Ascending aorta (tissue), 2 donors: ENCODE results near the gene PHOSPHO2. TPM values are rescaled to one million over a fixed set of nuclear protein-coding genes. Genes with fewer than 3 reads are reported as not detected.
A peak's percentile ranks its signal among the peaks of the same experiment; 100 is the strongest.

Source experiments
- DNase-seq, 2 donors: peaks; one replicate each; pipeline ENCODE4 v3.0.0-alpha.2; 2019; ENCODE audit warnings: low spot score in 2 of 2
- H3K27ac ChIP-seq, 2 donors: fragments of 200-600 bp; sonication (generic); one replicate each; pipeline ENCODE4 v1.5.1; 2016 to 2017; ENCODE audit warnings: mild to moderate bottlenecking in 1 of 2
- H3K27me3 ChIP-seq: fragments of 200-600 bp; sonication (generic); one replicate; pipeline ENCODE4 v1.5.1; 2017
- H3K36me3 ChIP-seq, 2 donors: fragments of 200-600 bp; sonication (generic); one replicate each; pipeline ENCODE4 v1.5.1; 2016
- H3K4me1 ChIP-seq, 2 donors: fragments of 200-600 bp; sonication (generic); one replicate each; pipeline ENCODE4 v1.5.1; 2016 to 2017; ENCODE audit warnings: mild to moderate bottlenecking in 1 of 2
- H3K4me3 ChIP-seq, 2 donors: fragments of 200-600 bp; sonication (generic); one replicate each; pipeline ENCODE4 v1.5.1; 2016 to 2017; ENCODE audit warnings: mild to moderate bottlenecking in 1 of 2
- H3K9me3 ChIP-seq, 2 donors: fragments of 200-600 bp; sonication (generic); one replicate each; pipeline ENCODE4 v1.5.1; 2016
- intact Hi-C: fragments of 100-400 bp; cut with DNase I; formaldehyde crosslinking; loops from one replicate; pipeline ENCODE4 v1.15.1; 2023
- total RNA-seq: library from RNA; depleted of rRNA; stranded (reverse); fragments of >200 nt; gene quantifications from one replicate; pipeline ENCODE4 v1.1.0, GENCODE V29; 2016
- TF ChIP-seq, protein P1 (sequence below), 3 experiments: fragments of 200-600 bp in 2 of 3; fragments of 450-650 bp in 1 of 3; sonication (generic) in 2 of 3; IDR thresholded peaks; one replicate each; pipeline ENCODE4 v1.5.1; 2016 to 2019; ENCODE audit warnings: antibody characterized with exemption in 3 of 3, mild to moderate bottlenecking in 1 of 3, moderate library complexity in 1 of 3

PHOSPHO2 gene, protein sequence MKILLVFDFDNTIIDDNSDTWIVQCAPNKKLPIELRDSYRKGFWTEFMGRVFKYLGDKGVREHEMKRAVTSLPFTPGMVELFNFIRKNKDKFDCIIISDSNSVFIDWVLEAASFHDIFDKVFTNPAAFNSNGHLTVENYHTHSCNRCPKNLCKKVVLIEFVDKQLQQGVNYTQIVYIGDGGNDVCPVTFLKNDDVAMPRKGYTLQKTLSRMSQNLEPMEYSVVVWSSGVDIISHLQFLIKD
- not detected for total RNA-seq

DNA sequence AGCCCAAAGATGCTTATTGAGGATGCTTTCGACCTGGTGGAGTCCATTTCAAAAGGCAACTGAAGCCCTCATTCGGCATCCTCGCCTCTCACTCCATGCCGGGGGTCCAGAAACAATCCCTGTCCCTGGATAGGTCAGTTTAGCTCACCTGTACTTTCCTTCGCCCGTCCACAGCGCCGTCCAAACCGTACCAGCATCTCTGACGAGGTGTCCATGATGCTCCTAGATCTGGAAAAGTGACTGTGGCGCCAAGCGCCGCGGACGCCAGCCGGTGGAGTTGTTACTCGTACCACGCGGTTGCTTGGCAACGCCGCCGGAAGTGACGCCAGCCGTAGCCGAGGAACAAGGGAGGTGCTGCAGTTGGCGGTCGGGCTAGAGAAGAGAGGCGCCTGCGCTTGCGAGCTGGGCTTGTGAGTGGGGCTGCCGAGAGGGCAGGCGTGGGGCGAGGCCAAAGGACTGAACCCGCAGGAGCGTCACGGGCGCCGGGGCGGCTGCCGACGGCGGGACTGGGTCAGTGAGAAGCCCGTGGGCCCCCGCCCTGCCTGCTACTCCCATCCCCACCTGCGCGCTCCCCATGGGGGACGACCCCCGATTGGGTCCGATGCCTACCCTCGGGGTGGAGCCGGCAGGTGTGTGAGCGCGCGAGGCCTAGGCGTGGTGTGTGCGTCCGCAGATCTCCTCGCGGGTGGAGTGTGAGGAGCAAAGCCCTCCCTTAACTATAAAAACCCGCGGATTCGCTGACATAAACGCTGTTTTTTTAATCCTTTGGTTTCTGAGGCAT, at the start of gene PHOSPHO2, which contains the start of gene CFAP210:
TSS of gene PHOSPHO2 (plus strand) at position 357 of the 781 bp plus-strand sequence. CDS start 6,503 bp downstream, outside the sequence.
TSS of gene CFAP210 (minus strand) at position 293 of the 781 bp plus-strand sequence. CDS start at position 215, 78 bp downstream.
- DNase-seq = peak; percentile 99 to 100
- peak within 1 kb of the TSS; percentile 86 to 99 for H3K4me3 ChIP-seq
- H3K4me1 ChIP-seq = peaks cover 0 to 4% of the 10 kb centered on the region in 2 donors
- H3K27me3 ChIP-seq = no peaks in the 10 kb centered on the region
- TF ChIP-seq, protein P1, sequence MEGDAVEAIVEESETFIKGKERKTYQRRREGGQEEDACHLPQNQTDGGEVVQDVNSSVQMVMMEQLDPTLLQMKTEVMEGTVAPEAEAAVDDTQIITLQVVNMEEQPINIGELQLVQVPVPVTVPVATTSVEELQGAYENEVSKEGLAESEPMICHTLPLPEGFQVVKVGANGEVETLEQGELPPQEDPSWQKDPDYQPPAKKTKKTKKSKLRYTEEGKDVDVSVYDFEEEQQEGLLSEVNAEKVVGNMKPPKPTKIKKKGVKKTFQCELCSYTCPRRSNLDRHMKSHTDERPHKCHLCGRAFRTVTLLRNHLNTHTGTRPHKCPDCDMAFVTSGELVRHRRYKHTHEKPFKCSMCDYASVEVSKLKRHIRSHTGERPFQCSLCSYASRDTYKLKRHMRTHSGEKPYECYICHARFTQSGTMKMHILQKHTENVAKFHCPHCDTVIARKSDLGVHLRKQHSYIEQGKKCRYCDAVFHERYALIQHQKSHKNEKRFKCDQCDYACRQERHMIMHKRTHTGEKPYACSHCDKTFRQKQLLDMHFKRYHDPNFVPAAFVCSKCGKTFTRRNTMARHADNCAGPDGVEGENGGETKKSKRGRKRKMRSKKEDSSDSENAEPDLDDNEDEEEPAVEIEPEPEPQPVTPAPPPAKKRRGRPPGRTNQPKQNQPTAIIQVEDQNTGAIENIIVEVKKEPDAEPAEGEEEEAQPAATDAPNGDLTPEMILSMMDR (IDR thresholded peaks at IDR 0.05) = no peak
- intact Hi-C loops = loop anchor here (1.0 to 2.0 kb wide), 4 partner anchors 40 to 132 kb away; partner anchors contain the start of genes PPIG, SSB and UBR3
- peak within 1 kb of the TSS; percentile 80 to 84 for H3K27ac ChIP-seq
- H3K9me3 ChIP-seq = no peaks in the 10 kb centered on the region
- H3K36me3 ChIP-seq = no peaks in the 10 kb centered on the region

DNA sequence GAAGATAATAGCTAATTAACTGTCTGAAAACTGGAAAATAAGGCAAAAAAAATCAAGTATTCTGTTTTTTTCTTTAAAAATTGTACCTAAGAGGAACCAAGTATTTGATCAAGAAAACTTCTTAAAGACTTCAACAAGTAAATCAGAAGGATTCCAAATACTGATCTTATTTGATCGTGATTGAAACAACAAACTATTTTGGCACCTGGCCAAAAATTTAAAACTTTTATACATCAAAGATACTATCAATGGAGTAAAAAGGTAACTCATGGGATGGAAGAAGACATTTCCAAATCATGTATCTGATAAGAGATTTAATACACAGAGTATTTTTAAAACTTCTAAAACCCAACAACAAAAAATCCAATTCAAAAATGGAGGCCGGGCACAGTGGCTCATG, 46.8 kb upstream of the PHOSPHO2 start:
- no peak overlapping the region for H3K4me3 ChIP-seq
- H3K4me1 ChIP-seq = no peaks in the 10 kb centered on the region
- H3K9me3 ChIP-seq = no peaks in the 10 kb centered on the region
- H3K27ac ChIP-seq = no peak overlapping the region
- intact Hi-C loops = no loop called here
- TF ChIP-seq, protein P1 (IDR thresholded peaks at IDR 0.05) = no peak
- no peaks in the 10 kb centered on the region for H3K27me3 ChIP-seq
- no peaks in the 10 kb centered on the region for H3K36me3 ChIP-seq
- no peak for DNase-seq

DNA sequence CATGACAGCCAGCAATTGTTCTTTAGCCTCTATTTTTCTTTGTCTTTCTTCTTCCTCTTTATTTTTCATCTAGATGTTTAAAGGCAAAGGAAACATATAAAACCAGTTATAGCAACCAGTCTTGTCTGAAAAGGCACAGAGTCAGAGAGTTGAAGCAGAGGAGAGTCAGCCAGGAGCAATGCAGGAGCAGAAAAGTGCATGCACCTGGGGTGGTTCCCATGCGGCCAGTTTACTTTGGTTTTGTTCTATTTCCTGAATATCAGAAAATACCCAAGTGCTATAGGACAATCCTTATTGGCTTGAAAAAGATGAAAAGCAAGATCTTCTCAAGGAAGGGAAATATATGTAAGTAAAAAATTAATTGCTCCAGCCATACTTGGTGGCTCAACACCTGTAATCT, 45.0 kb upstream of the PHOSPHO2 start:
- intact Hi-C loops = no loop called here
- DNase-seq = no peak
- no peaks in the 10 kb centered on the region for H3K9me3 ChIP-seq
- H3K4me1 ChIP-seq = no peaks in the 10 kb centered on the region
- no peaks in the 10 kb centered on the region for H3K27me3 ChIP-seq
- H3K36me3 ChIP-seq = no peaks in the 10 kb centered on the region
- TF ChIP-seq, protein P1 (IDR thresholded peaks at IDR 0.05) = no peak
- no peak overlapping the region for H3K4me3 ChIP-seq
- no peak overlapping the region for H3K27ac ChIP-seq

DNA sequence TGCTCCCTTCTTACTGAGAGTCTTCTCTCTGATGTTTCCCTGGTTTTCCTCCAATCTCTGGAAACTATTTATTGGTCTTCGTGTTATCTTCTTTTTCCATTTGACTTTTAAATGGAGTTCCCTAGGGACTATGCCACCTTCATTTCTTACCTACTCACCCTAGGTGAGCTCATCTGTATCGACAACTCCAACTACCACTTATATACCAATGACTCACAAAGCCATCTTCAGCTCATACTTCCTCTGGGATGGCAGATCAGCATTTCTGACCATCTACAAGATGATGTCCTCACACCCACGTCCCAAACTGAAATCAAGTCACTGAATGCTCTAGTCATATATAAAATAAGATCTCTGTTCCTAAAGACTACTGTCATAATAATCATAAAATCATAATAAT, 40.6 kb upstream of the PHOSPHO2 start:
- Histone ChIP-seq H3K4me3 (no peak overlapping the region), H3K27ac (no peak overlapping the region), H3K27me3 (no peaks in the 10 kb centered on the region), H3K4me1 (no peaks in the 10 kb centered on the region), H3K36me3 (no peaks in the 10 kb centered on the region), H3K9me3 (no peaks in the 10 kb centered on the region)
- no peak for DNase-seq
- TF ChIP-seq, protein P1 (IDR thresholded peaks at IDR 0.05) = no peak
- intact Hi-C loops = no loop called here

DNA sequence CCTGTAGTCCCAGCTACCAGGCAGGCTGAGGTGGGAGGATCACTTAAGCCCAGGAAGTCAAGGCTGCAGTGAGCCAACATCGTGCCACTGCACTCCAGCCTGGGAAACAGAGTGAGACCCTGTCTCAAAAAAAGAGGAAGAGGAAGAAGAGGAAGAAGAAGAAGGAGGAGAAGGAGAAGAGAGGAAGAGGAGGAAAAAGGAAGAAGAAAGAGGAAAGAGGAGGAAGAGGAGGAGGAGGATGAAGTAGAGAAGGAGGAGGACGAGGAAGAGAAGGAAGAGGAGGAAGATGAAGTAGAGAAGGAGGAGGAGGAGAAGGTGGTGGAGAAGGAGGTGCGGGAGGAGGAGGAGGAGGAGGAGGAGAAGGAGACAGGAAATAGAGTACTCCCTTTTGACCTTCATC, 38.1 kb upstream of the PHOSPHO2 start:
- Histone ChIP-seq H3K4me1 (no peaks in the 10 kb centered on the region), H3K27ac (no peak overlapping the region), H3K36me3 (no peaks in the 10 kb centered on the region), H3K4me3 (no peak overlapping the region), H3K9me3 (no peaks in the 10 kb centered on the region), H3K27me3 (no peaks in the 10 kb centered on the region)
- no peak for DNase-seq
- TF ChIP-seq, protein P1 (IDR thresholded peaks at IDR 0.05) = no peak
- intact Hi-C loops = no loop called here
